Activated CD8-positive, alpha-beta memory T cell treated with anti-CD3 and anti-CD28 coated beads for 24 hours (primary cell): ENCODE measurements around the gene TMEM18.

Experiments
- DNase-seq: peaks from one replicate; pipeline ENCODE4 v3.0.0-alpha.2; 2020

The TMEM18 gene

GRCh38 chr2:671787-672605, 5.2 kb downstream of the TMEM18 start:
- DNase-seq: no peak

GRCh38 chr2:671072-671471, 6.1 kb downstream of the TMEM18 start:
- no peak for DNase-seq

- DNase-seq: no peak
Measured at GRCh38 chr2:670637-671036, 6.6 kb downstream of the TMEM18 start.

- no peak for DNase-seq
Measured at GRCh38 chr2:669323-669722, 7.9 kb downstream of the TMEM18 start.

GRCh38 chr2:668000-668398, 9.2 kb downstream of the TMEM18 start:
- no peak for DNase-seq

- DNase-seq: no peak
Measured at GRCh38 chr2:667332-667999, 9.7 kb downstream of the TMEM18 start.

GRCh38 chr2:666441-666840, 10.8 kb downstream of the TMEM18 start:
- DNase-seq: no peak

GRCh38 chr2:665340-666073, 11.7 kb downstream of the TMEM18 start:
- no peak for DNase-seq

GRCh38 chr2:664063-664462, 13.1 kb downstream of the TMEM18 start:
- DNase-seq: no peak

- peak; percentile 48 for DNase-seq
Measured at GRCh38 chr2:663221-663620, 14.0 kb downstream of the TMEM18 start.

GRCh38 chr2:661360-661635, 15.9 kb downstream of the TMEM18 start:
- DNase-seq: peak; percentile 19

GRCh38 chr2:660586-661359, 16.4 kb downstream of the TMEM18 start:
- peak; percentile 30 for DNase-seq

GRCh38 chr2:660029-660428, 17.2 kb downstream of the TMEM18 start:
- DNase-seq: no peak

GRCh38 chr2:658426-658825, 18.8 kb downstream of the TMEM18 start:
- DNase-seq: peak; percentile 17

GRCh38 chr2:657766-658165, 19.4 kb downstream of the TMEM18 start:
- peak; percentile 26 for DNase-seq

- peak; percentile 50 for DNase-seq
Measured at GRCh38 chr2:656676-657075, 20.5 kb downstream of the TMEM18 start.

- DNase-seq: peak; percentile 47
Measured at GRCh38 chr2:655626-656025, 21.6 kb downstream of the TMEM18 start.

- DNase-seq: peak; percentile 49
Measured at GRCh38 chr2:654896-655295, 22.3 kb downstream of the TMEM18 start.

GRCh38 chr2:653645-654425, 23.4 kb downstream of the TMEM18 start:
- peak; percentile 53 for DNase-seq

GRCh38 chr2:652881-653480, 24.2 kb downstream of the TMEM18 start:
- DNase-seq: no peak

GRCh38 chr2:651951-652373, 25.2 kb downstream of the TMEM18 start:
- DNase-seq: no peak
